Mesendoderm (in vitro differentiated cells): ENCODE measurements around the gene MRPS5.
A peak's percentile ranks its signal among the peaks of the same experiment; 100 is the strongest.

ENCODE experiments used
- DNase-seq: peaks from one replicate; pipeline ENCODE4 v3.0.0; 2013
- H2AK5ac ChIP-seq: 2 replicates; pipeline ENCODE4 v1.6.1; 2013; ENCODE audit warnings: low read length, inconsistent platforms
- H2BK120ac ChIP-seq: 2 replicates; pipeline ENCODE4 v1.6.1; 2013; ENCODE audit warnings: low read depth, mild to moderate bottlenecking, low read length, moderate library complexity, mixed read lengths
- H2BK15ac ChIP-seq: replicated peaks from 2 replicates; pipeline ENCODE4 v1.6.1; 2013; ENCODE audit warnings: low read depth, mild to moderate bottlenecking, moderate library complexity
- H2BK5ac ChIP-seq: 2 replicates; pipeline ENCODE4 v1.6.1; 2013; ENCODE audit warnings: low read length, inconsistent platforms
- H3K18ac ChIP-seq: 2 replicates; pipeline ENCODE4 v1.6.1; 2013; ENCODE audit warnings: mild to moderate bottlenecking, low read length, mixed read lengths
- H3K23ac ChIP-seq: one replicate; pipeline ENCODE4 v1.6.1; 2013; ENCODE audit warnings: low read length
- H3K27ac ChIP-seq: 2 replicates; pipeline ENCODE4 v1.5.1; 2013; ENCODE audit warnings: low read depth, mild to moderate bottlenecking, inconsistent platforms, low read length, moderate library complexity
- H3K27me3 ChIP-seq: 2 replicates; pipeline ENCODE4 v1.6.1; 2013; ENCODE audit warnings: low read length, control low read depth, mild to moderate bottlenecking, inconsistent platforms; ENCODE audit not compliant: insufficient read depth, poor library complexity
- H3K36me3 ChIP-seq: 2 replicates; pipeline ENCODE4 v1.6.1; 2013; ENCODE audit warnings: low read length, inconsistent platforms; ENCODE audit not compliant: control insufficient read depth, insufficient read depth
- H3K4ac ChIP-seq: one replicate; pipeline ENCODE4 v1.6.1; 2013; ENCODE audit warnings: low read depth, mild to moderate bottlenecking, low read length, moderate library complexity
- H3K4me1 ChIP-seq: 2 replicates; pipeline ENCODE4 v1.6.1; 2013; ENCODE audit warnings: low read depth, low read length, inconsistent platforms; ENCODE audit not compliant: control insufficient read depth
- H3K4me2 ChIP-seq: 2 replicates; pipeline ENCODE4 v1.6.1; 2013; ENCODE audit warnings: low read length
- H3K4me3 ChIP-seq: 2 replicates; pipeline ENCODE4 v1.5.1; 2013; ENCODE audit warnings: mild to moderate bottlenecking, low read length
- H3K56ac ChIP-seq: one replicate; pipeline ENCODE4 v1.6.1; 2013; ENCODE audit warnings: low read length
- H3K79me1 ChIP-seq: 2 replicates; pipeline ENCODE4 v1.6.1; 2013; ENCODE audit warnings: low read length, inconsistent platforms
- H3K79me2 ChIP-seq: 2 replicates; pipeline ENCODE4 v1.6.1; 2013; ENCODE audit warnings: mild to moderate bottlenecking, low read length; ENCODE audit not compliant: control insufficient read depth, insufficient read depth
- H3K9ac ChIP-seq: 2 replicates; pipeline ENCODE4 v1.6.1; 2013; ENCODE audit warnings: low read length, inconsistent platforms
- H4K5ac ChIP-seq: one replicate; pipeline ENCODE4 v1.6.1; 2013; ENCODE audit warnings: low read length
- H4K8ac ChIP-seq: one replicate; pipeline ENCODE4 v1.6.1; 2013; ENCODE audit warnings: low read depth, mild to moderate bottlenecking, control low read depth, low read length, moderate library complexity
- WGBS: extraction: QIAGEN DNeasy Blood & Tissue Kit; methylation state at CpG from one replicate; pipeline ENCODE4 v1.1.7; 2013; ENCODE audit warnings: low lambda C conversion rate, missing lambda C conversion rate; ENCODE audit not compliant: insufficient coverage; ENCODE audit errors: extremely low coverage; 5-methylcytosine and 5-hydroxymethylcytosine counted together

The MRPS5 gene

GRCh38 chr2:95082477-95082876, 39.1 kb downstream of the MRPS5 start:
- no peak overlapping the region for H3K56ac ChIP-seq
- H3K79me2 ChIP-seq, result no peaks in the 10 kb centered on the region
- no peaks in the 10 kb centered on the region for H3K4me1 ChIP-seq
- H3K36me3 ChIP-seq, result peaks cover 4% of the 10 kb centered on the region
- no peaks in the 10 kb centered on the region for H3K27me3 ChIP-seq
- no peak overlapping the region for H4K8ac ChIP-seq
- no peak overlapping the region for H3K27ac ChIP-seq
- no peak overlapping the region for H4K5ac ChIP-seq
- no peak overlapping the region for H3K4ac ChIP-seq
- no peak overlapping the region for H3K18ac ChIP-seq
- no peak for DNase-seq
- no peaks in the 10 kb centered on the region for H3K79me1 ChIP-seq
- no peak overlapping the region for H2BK120ac ChIP-seq
- H2AK5ac ChIP-seq, result no peak overlapping the region
- no peak overlapping the region for H2BK15ac ChIP-seq
- H3K23ac ChIP-seq, result no peak overlapping the region
- no peak overlapping the region for H2BK5ac ChIP-seq
- no peak overlapping the region for H3K9ac ChIP-seq
- no CpG with 5 or more reads among the region's 2 CpGs for WGBS
- H3K4me2 ChIP-seq, result no peak overlapping the region
- H3K4me3 ChIP-seq, result no peak overlapping the region

- no peak overlapping the region for H3K9ac ChIP-seq
- H3K27me3 ChIP-seq, result no peaks in the 10 kb centered on the region
- no peak overlapping the region for H3K4me3 ChIP-seq
- no peak overlapping the region for H3K27ac ChIP-seq
- H4K8ac ChIP-seq, result no peak overlapping the region
- H3K79me2 ChIP-seq, result no peaks in the 10 kb centered on the region
- peak; percentile 16 for DNase-seq
- no peak overlapping the region for H3K56ac ChIP-seq
- no peaks in the 10 kb centered on the region for H3K4me1 ChIP-seq
- H3K79me1 ChIP-seq, result no peaks in the 10 kb centered on the region
- H3K18ac ChIP-seq, result no peak overlapping the region
- H3K4ac ChIP-seq, result no peak overlapping the region
- no peak overlapping the region for H3K4me2 ChIP-seq
- H2BK15ac ChIP-seq, result no peak overlapping the region
- H2BK120ac ChIP-seq, result no peak overlapping the region
- WGBS, result no CpG with 5 or more reads among the region's 7 CpGs
- no peak overlapping the region for H2BK5ac ChIP-seq
- no peak overlapping the region for H3K23ac ChIP-seq
- no peak overlapping the region for H4K5ac ChIP-seq
- no peak overlapping the region for H2AK5ac ChIP-seq
- no peaks in the 10 kb centered on the region for H3K36me3 ChIP-seq
These were observed 42.4 kb downstream of the MRPS5 start for GRCh38 chr2:95079199-95079683.

GRCh38 chr2:95077861-95078603, 43.6 kb downstream of the MRPS5 start:
- Histone ChIP-seq H2AK5ac (no peak overlapping the region), H3K27ac (no peak overlapping the region), H3K27me3 (no peaks in the 10 kb centered on the region), H4K5ac (no peak overlapping the region), H3K4me2 (no peak overlapping the region), H3K18ac (no peak overlapping the region), H3K79me1 (no peaks in the 10 kb centered on the region), H2BK5ac (no peak overlapping the region), H3K4me1 (no peaks in the 10 kb centered on the region), H4K8ac (no peak overlapping the region), H3K79me2 (no peaks in the 10 kb centered on the region), H2BK120ac (no peak overlapping the region), H2BK15ac (no peak overlapping the region), H3K36me3 (no peaks in the 10 kb centered on the region), H3K4me3 (no peak overlapping the region), H3K9ac (no peak overlapping the region), H3K4ac (no peak overlapping the region), H3K23ac (no peak overlapping the region), H3K56ac (no peak overlapping the region)
- WGBS, result no CpG with 5 or more reads among the region's 10 CpGs
- no peak for DNase-seq

GRCh38 chr2:95077530-95077825, 44.1 kb downstream of the MRPS5 start:
- Histone ChIP-seq H4K5ac (no peak overlapping the region), H4K8ac (no peak overlapping the region), H3K18ac (no peak overlapping the region), H3K79me1 (no peaks in the 10 kb centered on the region), H2AK5ac (no peak overlapping the region), H3K4me3 (no peak overlapping the region), H3K9ac (no peak overlapping the region), H3K23ac (no peak overlapping the region), H3K56ac (no peak overlapping the region), H3K27ac (no peak overlapping the region), H3K4me2 (no peak overlapping the region), H2BK5ac (no peak overlapping the region), H3K4ac (no peak overlapping the region), H3K36me3 (no peaks in the 10 kb centered on the region), H3K27me3 (no peaks in the 10 kb centered on the region), H2BK15ac (no peak overlapping the region), H3K79me2 (no peaks in the 10 kb centered on the region), H2BK120ac (no peak overlapping the region), H3K4me1 (no peaks in the 10 kb centered on the region)
- DNase-seq, result peak; percentile 40
- no CpG with 5 or more reads among the region's 3 CpGs for WGBS

- H4K5ac ChIP-seq, result no peak overlapping the region
- no peak overlapping the region for H3K18ac ChIP-seq
- H2BK5ac ChIP-seq, result no peak overlapping the region
- peak overlapping the region; percentile 58 for H3K9ac ChIP-seq
- H3K56ac ChIP-seq, result peak overlapping the region; percentile 81
- peak; percentile 80 for DNase-seq
- H2BK120ac ChIP-seq, result no peak overlapping the region
- no peaks in the 10 kb centered on the region for H3K79me2 ChIP-seq
- H4K8ac ChIP-seq, result no peak overlapping the region
- H2AK5ac ChIP-seq, result no peak overlapping the region
- H3K27ac ChIP-seq, result no peak overlapping the region
- no peak overlapping the region for H3K23ac ChIP-seq
- H3K4me3 ChIP-seq, result no peak overlapping the region
- no peak overlapping the region for H3K4ac ChIP-seq
- H3K4me1 ChIP-seq, result no peaks in the 10 kb centered on the region
- no peaks in the 10 kb centered on the region for H3K79me1 ChIP-seq
- no peaks in the 10 kb centered on the region for H3K27me3 ChIP-seq
- peak overlapping the region; percentile 78 for H3K4me2 ChIP-seq
- H2BK15ac ChIP-seq, result no peak overlapping the region
- WGBS, result no CpG with 5 or more reads among the region's 44 CpGs
- no peaks in the 10 kb centered on the region for H3K36me3 ChIP-seq
These were observed 44.7 kb downstream of the MRPS5 start for GRCh38 chr2:95076705-95077529.
